Measurements from ENCODE around the gene WTIP.
"Not testable (repeated sequence)": the region's sequence is repeated elsewhere in the genome, so short reads cannot be mapped to it uniquely, and the experiment has no call there.

WTIP gene

GRCh38 chr19:34480971-34481841 is at the start of gene WTIP:
TSS of gene WTIP (plus strand) at chr19:34481758. CDS start at chr19:34481975, 217 bp downstream.
- no peak for DNase-seq

- DNase-seq = no peak
Measured at GRCh38 chr19:34432797-34433196, 48.8 kb upstream of the WTIP start.

DNA sequence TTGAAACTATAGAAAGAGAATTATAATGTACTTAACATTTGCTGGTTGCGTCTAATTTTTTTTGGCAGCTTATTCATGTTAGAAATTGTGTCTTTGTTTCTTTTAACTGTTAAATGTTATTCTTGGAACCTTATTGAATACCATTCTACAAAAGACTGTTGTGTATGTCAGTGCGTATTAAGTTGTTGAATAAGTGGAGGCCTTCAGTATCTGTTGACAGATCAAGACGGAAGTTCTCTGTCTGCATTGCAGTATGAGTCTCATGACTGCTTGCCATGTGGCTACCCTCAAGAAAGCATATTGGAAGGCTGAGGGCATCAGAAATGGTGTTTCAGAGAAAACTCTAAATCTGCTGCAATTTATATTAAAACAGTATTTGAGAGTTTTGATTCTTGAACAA is 44.8 kb upstream of the WTIP start:
- no peak for DNase-seq

GRCh38 chr19:34448191-34448590 is 33.4 kb upstream of the WTIP start:
- DNase-seq = no peak

GRCh38 chr19:34452723-34453122 is 28.8 kb upstream of the WTIP start:
- DNase-seq = no peak

DNA sequence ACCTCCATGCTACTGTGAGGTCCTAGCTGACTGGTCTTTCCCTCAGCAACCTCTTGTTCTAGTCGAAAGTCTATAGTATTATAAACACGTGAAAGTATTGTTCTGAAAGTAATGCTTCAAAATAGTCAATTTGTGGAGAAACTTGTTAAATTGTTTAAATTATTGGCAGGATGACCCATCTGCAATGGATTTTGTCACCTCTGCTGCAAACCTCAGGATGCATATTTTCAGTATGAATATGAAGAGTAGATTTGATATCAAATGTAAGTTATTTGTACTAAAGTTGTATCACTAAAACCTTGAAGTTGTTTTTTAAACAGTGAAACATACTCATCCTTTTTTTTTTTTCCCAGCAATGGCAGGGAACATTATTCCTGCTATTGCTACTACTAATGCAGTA is 27.5 kb upstream of the WTIP start:
- DNase-seq = no peak

DNA sequence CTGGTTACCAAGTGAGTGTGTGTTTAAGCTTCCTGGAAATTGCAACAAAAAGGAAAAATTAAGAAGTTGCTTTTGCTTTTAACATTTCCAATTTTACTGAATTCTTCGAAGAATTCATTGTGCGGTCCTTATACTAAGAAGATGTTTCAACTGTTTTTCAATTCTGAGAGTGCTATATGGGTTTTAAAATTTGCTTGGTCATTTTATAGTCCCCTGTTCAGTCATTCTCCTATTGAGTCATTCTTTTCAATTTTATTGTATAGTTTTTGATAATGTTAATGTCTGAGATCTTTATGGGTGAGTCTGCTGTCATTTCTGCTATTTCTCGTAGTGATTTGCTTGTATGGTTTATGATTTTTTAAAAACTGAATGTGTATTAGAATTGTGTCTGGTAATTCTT is 26.9 kb upstream of the WTIP start:
- no peak for DNase-seq

DNA sequence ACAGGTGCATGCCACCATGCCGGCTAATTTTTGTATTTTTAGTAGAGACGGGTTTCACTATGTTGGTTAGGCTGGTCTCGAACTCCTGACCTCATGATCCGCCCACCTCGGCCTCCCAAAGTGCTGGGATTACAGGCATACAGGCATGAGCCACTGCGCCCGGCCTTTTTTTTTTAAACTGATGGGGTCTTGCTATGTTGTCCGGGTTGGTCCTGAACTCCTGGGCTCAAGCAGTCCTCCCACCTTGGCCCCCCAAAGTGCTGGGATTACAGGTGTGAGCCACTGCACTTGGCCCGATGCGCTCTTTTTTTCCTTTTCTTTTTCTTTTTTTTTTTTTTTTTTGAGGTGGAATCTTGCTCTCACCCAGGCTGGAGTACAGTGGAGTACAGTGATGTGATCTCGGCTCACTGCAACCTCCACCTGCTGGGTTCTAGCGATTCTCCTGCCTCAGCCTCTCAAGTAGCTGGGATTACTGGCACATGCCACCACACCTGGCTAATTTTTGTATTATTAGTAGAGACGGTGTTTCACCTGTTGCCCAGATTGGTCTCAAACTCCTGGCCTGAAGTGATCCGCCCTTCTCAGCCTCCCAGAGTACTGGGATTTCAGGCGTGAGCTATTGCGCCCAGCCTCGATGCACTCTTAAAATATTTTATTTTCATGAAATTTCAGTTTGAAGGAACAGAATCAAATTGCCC is 25.6 kb upstream of the WTIP start:
- not testable (repeated sequence) for DNase-seq

DNA sequence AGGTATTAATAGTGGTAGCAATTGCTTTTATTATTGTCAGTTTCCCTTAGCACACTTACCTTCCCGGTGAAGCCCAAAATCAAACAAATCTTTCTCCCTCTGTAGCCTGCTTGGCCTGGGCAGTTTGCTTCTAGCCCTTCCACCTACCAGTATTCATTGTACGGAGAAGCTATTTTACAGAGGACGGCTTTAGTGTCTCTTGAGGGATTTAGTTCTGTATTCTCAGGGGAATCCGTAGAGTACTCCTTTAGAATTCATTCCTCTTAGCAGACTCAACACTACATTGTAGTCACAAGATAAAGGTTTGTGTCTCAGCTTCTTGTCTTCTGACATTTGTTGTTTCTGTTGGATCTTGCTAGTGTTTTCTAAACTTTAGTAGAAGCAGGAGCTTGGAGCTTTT is 24.1 kb upstream of the WTIP start:
- DNase-seq = no peak

GRCh38 chr19:34458677-34459076 is 22.9 kb upstream of the WTIP start:
- DNase-seq = no peak

DNA sequence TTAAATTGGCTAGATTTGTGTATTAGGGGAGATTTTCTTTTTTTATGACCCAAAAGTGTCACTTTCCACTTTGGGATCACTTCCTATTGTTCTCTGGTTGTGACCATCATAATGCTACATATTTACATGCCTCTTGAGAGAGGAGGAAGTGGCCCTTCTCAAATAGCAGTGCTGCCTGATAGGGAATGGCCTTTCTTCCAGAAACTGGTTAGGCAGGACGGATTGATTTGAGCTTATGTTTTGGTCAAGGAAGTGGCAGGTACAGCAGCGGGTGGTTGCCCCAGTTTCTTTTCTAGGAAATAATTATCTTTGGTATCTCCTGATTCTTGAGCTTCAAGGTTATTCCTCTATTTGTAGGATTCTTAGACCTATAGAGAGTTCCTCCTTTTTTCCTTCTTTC is 21.9 kb upstream of the WTIP start:
- DNase-seq = no peak

DNA sequence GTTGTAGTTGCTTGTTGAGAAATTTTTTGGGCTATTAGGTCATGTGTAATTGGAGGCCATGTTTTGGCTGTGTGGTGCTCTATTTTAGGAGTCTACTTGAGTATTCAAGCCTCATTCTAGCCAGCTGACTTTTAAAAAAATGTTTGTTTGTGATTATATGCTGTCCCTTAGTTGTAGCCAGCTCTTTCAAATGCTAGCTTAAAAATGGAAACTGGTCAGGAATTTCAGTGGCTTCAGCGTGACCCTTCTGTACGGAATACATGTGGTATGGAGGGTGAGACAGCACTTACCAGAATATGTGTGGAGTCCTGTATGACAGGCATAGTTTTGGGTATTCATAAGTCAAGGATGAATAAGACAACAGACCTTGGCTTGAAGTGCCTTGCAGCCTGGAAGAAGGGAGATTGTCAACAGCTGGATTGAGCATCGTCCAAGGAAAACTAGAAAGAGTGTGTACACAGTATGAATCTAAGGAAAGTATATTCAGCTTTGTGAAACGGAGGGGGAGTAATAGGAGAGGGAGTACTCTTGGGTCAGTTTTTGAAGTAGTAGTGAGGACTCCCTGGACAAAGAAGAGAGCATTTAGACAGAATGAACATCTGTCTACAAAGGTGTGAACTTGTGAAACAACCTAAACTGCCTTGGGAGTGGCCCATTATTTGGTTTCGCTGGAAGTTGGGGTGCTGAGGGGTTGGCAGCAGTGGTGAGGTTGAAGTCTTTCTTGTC is 20.0 kb upstream of the WTIP start:
- DNase-seq = no peak

DNA sequence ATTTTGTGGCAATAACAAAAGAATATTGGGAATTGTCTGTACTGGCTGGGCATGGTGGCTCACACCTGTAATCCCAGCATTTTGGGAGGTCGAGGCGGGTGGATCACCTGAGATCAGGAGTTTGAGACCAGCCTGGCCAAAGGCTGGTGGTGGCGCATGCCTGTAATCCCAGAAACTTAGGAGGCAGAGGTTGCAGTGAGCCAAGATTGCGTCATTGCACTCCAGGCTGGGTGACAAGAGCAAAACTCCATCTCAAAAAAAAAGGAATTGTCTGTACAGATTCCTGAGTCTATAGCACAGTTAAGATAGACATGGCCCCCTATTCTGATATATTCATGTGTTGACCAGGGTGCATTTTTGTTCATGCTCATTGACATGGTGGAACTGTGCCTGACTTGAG is 16.8 kb upstream of the WTIP start:
- DNase-seq = not testable (repeated sequence)

- no peak for DNase-seq
Measured at GRCh38 chr19:34468409-34468808, 13.1 kb upstream of the WTIP start.

DNA sequence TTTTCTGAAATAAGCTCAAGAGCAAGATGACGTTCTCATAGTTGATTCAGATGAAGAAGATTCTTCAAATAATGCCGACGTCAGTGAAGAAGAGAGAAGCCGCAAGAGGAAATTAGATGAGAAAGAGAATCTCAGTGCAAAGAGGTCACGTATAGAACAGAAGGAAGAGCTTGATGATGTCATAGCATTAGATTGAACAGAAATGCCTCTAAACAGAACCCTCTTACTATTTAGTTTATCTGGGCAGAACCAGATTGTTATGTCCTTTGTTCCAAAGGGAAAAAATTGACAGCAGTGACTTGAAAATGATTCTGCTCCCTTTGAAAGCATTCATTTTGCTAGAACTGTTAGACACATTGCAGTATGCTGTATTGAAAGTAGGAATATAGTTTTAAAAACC is 12.5 kb upstream of the WTIP start:
- not testable (repeated sequence) for DNase-seq

DNA sequence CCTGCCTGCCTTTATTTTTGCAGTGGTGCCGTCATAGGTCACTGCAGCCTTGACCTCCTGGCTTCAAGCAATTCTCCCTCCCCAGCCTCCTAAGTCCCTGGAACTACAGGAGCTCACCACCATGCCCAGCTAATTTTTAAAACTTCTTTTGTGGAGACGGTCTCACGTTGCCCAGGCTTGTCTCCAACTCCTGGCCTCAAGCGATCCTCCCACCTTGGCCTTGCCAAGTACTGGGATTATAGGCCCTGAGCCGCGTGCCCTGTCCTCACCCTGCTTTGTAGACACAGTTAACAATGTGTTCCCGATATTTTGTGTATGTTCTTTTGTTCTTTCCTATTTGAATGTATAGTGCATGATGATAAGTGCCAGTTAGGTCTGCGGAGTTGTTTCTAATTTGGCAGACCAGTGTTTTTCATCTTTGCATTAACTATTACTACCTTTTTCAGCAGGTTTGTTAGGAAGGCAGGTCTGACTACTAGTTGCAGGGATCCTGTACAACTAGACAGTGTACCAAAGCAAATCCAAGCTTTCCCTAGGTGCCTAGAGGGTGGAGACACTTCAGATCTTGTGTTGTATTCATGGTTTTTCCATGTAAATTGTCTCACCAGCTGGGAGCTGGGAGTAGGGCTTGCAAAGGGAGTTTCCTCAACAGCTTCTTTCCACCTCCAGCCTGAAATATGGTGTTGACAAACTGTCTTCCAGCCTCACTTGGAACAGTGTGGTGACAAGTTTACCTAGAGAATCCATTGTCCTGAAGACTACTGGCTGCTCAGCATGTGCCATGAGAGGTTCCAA is 9.5 kb upstream of the WTIP start:
- no peak for DNase-seq

DNA sequence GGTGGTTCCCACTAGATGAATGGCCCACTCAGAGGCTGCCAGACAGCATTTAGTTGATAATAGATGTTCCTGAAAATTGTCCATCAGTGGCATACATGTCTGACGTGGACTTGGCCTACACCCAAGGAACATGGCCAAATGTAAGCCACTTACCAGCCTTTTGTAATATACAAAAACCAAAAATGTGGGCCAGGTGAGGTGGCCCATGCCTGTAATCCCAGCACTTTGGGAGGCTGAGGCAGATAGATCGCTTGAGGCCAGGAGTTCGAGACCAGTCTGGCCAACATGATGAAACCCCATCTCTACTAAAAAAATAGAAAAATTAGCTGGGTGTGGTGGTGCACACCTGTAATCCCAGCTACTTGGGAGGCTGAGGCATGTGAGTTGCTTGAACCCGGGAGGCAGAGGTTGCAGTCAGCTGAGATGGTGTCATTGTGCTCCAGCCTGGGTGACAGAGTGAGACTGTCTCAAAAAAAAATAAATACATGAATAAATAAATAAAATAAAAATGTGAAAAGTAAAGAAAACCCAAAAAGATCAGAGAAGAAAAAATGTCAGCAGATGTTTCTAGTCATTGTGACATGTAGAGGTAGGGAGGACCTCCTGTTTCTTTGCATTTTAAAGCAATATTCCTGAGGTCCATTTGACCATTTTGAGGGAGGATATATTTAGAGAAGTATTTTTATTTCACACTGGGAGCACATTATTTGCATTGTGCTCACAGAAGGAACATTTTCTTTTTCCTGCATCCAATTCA is 7.1 kb upstream of the WTIP start:
- DNase-seq = no peak

- DNase-seq = no peak
Measured at GRCh38 chr19:34475026-34475974, 6.3 kb upstream of the WTIP start.

- DNase-seq = no peak
Measured at GRCh38 chr19:34475975-34476594, 5.5 kb upstream of the WTIP start.

DNA sequence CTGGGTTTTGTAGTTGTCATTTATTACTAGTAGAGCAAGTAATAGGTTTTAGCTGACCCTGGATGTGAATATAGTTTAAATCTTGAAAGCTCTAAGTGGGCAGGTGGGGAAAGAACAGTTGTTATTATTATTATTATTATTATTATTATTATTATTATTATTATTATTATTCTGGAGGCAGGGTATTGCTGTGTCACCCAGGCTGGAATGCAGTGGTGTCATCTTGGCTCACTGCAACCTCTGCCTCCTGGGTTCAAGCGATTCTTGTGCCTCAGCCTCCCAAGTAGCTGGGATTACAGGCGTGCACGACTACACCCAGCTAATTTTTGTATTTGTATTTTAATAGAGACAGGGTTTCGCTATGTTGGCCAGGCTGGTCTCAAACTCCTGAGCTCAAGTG is 3.1 kb upstream of the WTIP start:
- DNase-seq = not testable (repeated sequence)

Data from GF-D8 (cell line).